Activated naive CD8-positive, alpha-beta T cell treated with anti-CD3 and anti-CD28 coated beads for 36 hours (primary cell): ENCODE data around the gene GPBAR1. TPM values are rescaled to one million over a fixed set of nuclear protein-coding genes. Genes with fewer than 3 reads are reported as not detected.
"Not testable (repeated sequence)": the region's sequence is repeated elsewhere in the genome, so short reads cannot be mapped to it uniquely, and the experiment has no call there.

ENCODE experiments used
- DNase-seq: peaks from one replicate; pipeline ENCODE4 v3.0.0; 2021
- H3K27ac Mint-ChIP-seq: one replicate; pipeline ENCODE4 v1.8.0; 2022; ENCODE audit warnings: mild to moderate bottlenecking, moderate library complexity, mixed read lengths
- H3K27me3 Mint-ChIP-seq: one replicate; pipeline ENCODE4 v1.8.0; 2022; ENCODE audit warnings: mild to moderate bottlenecking, mixed read lengths
- H3K36me3 Mint-ChIP-seq: one replicate; pipeline ENCODE4 v1.8.0; 2021; ENCODE audit warnings: mild to moderate bottlenecking, mixed read lengths
- H3K4me1 Mint-ChIP-seq: one replicate; pipeline ENCODE4 v1.8.0; 2021; ENCODE audit warnings: mixed read lengths
- H3K4me3 Mint-ChIP-seq: one replicate; pipeline ENCODE4 v1.8.0; 2022; ENCODE audit warnings: mild to moderate bottlenecking, moderate library complexity, mixed read lengths
- H3K9me3 Mint-ChIP-seq: one replicate; pipeline ENCODE4 v1.8.0; 2022; ENCODE audit warnings: mixed read lengths
- total RNA-seq, 2 experiments: library from RNA; stranded (reverse); gene quantifications; one replicate each; pipeline ENCODE4 v1.2.3, GENCODE V29; 2021

Gene GPBAR1
- total RNA-seq, 2 experiments from 2014 or later: 0.24 to 0.58 TPM

GRCh38 chr2:218296200-218296599 lies 35.4 kb downstream of the GPBAR1 start:
- H3K36me3 Mint-ChIP-seq: no peaks in the 10 kb centered on the region
- no peak overlapping the region for H3K27ac Mint-ChIP-seq
- no peaks in the 10 kb centered on the region for H3K9me3 Mint-ChIP-seq
- peaks cover 20% of the 10 kb centered on the region for H3K4me1 Mint-ChIP-seq
- H3K27me3 Mint-ChIP-seq: no peaks in the 10 kb centered on the region
- no peak overlapping the region for H3K4me3 Mint-ChIP-seq
- no peak for DNase-seq

GRCh38 chr2:218296847-218297246 lies 36.0 kb downstream of the GPBAR1 start:
- no peaks in the 10 kb centered on the region for H3K27me3 Mint-ChIP-seq
- H3K9me3 Mint-ChIP-seq: no peaks in the 10 kb centered on the region
- no peak for DNase-seq
- H3K4me1 Mint-ChIP-seq: peaks cover 20% of the 10 kb centered on the region
- H3K27ac Mint-ChIP-seq: no peak overlapping the region
- H3K36me3 Mint-ChIP-seq: no peaks in the 10 kb centered on the region
- H3K4me3 Mint-ChIP-seq: no peak overlapping the region

- H3K27ac Mint-ChIP-seq: no peak overlapping the region
- no peaks in the 10 kb centered on the region for H3K36me3 Mint-ChIP-seq
- no peak overlapping the region for H3K4me3 Mint-ChIP-seq
Measured at GRCh38 chr2:218298314-218298875, 37.6 kb downstream of the GPBAR1 start.

GRCh38 chr2:218300141-218300540 lies 39.3 kb downstream of the GPBAR1 start:
- DNase-seq: no peak
- H3K9me3 Mint-ChIP-seq: no peaks in the 10 kb centered on the region
- H3K4me1 Mint-ChIP-seq: peaks cover 9% of the 10 kb centered on the region
- no peaks in the 10 kb centered on the region for H3K27me3 Mint-ChIP-seq
- H3K36me3 Mint-ChIP-seq: no peaks in the 10 kb centered on the region
- no peak overlapping the region for H3K4me3 Mint-ChIP-seq
- H3K27ac Mint-ChIP-seq: no peak overlapping the region

More at GRCh38 chr2:218298314-218298875, 37.6 kb downstream of the GPBAR1 start:
- no peaks in the 10 kb centered on the region for H3K9me3 Mint-ChIP-seq
- no peak for DNase-seq
- H3K27me3 Mint-ChIP-seq: no peaks in the 10 kb centered on the region
- H3K4me1 Mint-ChIP-seq: peaks cover 14% of the 10 kb centered on the region

GRCh38 chr2:218301176-218301819 lies 40.5 kb downstream of the GPBAR1 start:
- peaks cover 6% of the 10 kb centered on the region for H3K4me1 Mint-ChIP-seq
- no peak overlapping the region for H3K4me3 Mint-ChIP-seq
- no peaks in the 10 kb centered on the region for H3K9me3 Mint-ChIP-seq
- H3K27me3 Mint-ChIP-seq: no peaks in the 10 kb centered on the region
- no peak overlapping the region for H3K27ac Mint-ChIP-seq
- H3K36me3 Mint-ChIP-seq: no peaks in the 10 kb centered on the region
- peak; percentile 80 for DNase-seq

GRCh38 chr2:218305383-218305782 lies 44.6 kb downstream of the GPBAR1 start:
- no peaks in the 10 kb centered on the region for H3K9me3 Mint-ChIP-seq
- no peaks in the 10 kb centered on the region for H3K36me3 Mint-ChIP-seq
- no peak overlapping the region for H3K27ac Mint-ChIP-seq
- H3K4me3 Mint-ChIP-seq: no peak overlapping the region
- H3K27me3 Mint-ChIP-seq: no peaks in the 10 kb centered on the region
- peaks cover 8% of the 10 kb centered on the region for H3K4me1 Mint-ChIP-seq
- DNase-seq: no peak

- no peaks in the 10 kb centered on the region for H3K9me3 Mint-ChIP-seq
- H3K27ac Mint-ChIP-seq: no peak overlapping the region
- no peaks in the 10 kb centered on the region for H3K27me3 Mint-ChIP-seq
- no peak overlapping the region for H3K4me3 Mint-ChIP-seq
- DNase-seq: no peak
- H3K4me1 Mint-ChIP-seq: peaks cover 5% of the 10 kb centered on the region
- no peaks in the 10 kb centered on the region for H3K36me3 Mint-ChIP-seq
Measured at GRCh38 chr2:218306184-218306920, 45.5 kb downstream of the GPBAR1 start.

- no peak for DNase-seq
- Mint-ChIP-seq H3K27ac (no peak overlapping the region), H3K36me3 (no peaks in the 10 kb centered on the region), H3K4me1 (peaks cover 2% of the 10 kb centered on the region), H3K9me3 (no peaks in the 10 kb centered on the region), H3K4me3 (no peak overlapping the region), H3K27me3 (no peaks in the 10 kb centered on the region)
Measured at GRCh38 chr2:218307415-218308090, 46.7 kb downstream of the GPBAR1 start.

- no peaks in the 10 kb centered on the region for H3K9me3 Mint-ChIP-seq
- H3K4me1 Mint-ChIP-seq: peaks cover 8% of the 10 kb centered on the region
- no peaks in the 10 kb centered on the region for H3K27me3 Mint-ChIP-seq
- H3K36me3 Mint-ChIP-seq: no peaks in the 10 kb centered on the region
- no peak overlapping the region for H3K4me3 Mint-ChIP-seq
- no peak for DNase-seq
- no peak overlapping the region for H3K27ac Mint-ChIP-seq
Measured at GRCh38 chr2:218310853-218311540, 50.2 kb downstream of the GPBAR1 start.

GRCh38 chr2:218311541-218312266 lies 50.9 kb downstream of the GPBAR1 start:
- H3K27ac Mint-ChIP-seq, H3K36me3 Mint-ChIP-seq, H3K9me3 Mint-ChIP-seq, H3K27me3 Mint-ChIP-seq, H3K4me3 Mint-ChIP-seq, DNase-seq: not testable (repeated sequence)
- peaks cover 13% of the 10 kb centered on the region for H3K4me1 Mint-ChIP-seq

- Mint-ChIP-seq H3K27me3 (no peaks in the 10 kb centered on the region), H3K9me3 (no peaks in the 10 kb centered on the region), H3K4me3 (no peak overlapping the region), H3K36me3 (no peaks in the 10 kb centered on the region), H3K4me1 (peaks cover 19% of the 10 kb centered on the region), H3K27ac (no peak overlapping the region)
- no peak for DNase-seq
Measured at GRCh38 chr2:218312267-218312756, 51.5 kb downstream of the GPBAR1 start.

- Mint-ChIP-seq H3K36me3 (no peaks in the 10 kb centered on the region), H3K4me3 (no peak overlapping the region), H3K4me1 (peaks cover 24% of the 10 kb centered on the region), H3K27me3 (no peaks in the 10 kb centered on the region), H3K9me3 (no peaks in the 10 kb centered on the region), H3K27ac (no peak overlapping the region)
- no peak for DNase-seq
Measured at GRCh38 chr2:218313356-218313755, 52.5 kb downstream of the GPBAR1 start.
